Activated CD4-positive, CD25-positive, alpha-beta regulatory T cell (primary cell): ENCODE measurements around the gene TNFSF10.

Source experiments
- DNase-seq, 4 experiments: peaks; one replicate each; lab custom pipeline; 2025; lab: John Stamatoyannopoulos, UW

The TNFSF10 gene

GRCh38 chr3:172516318-172517214, 6.7 kb downstream of the TNFSF10 start:
- peak in 1 of 4 experiments; percentile 2 for DNase-seq

GRCh38 chr3:172515130-172515918, 7.9 kb downstream of the TNFSF10 start:
- no peak for DNase-seq

GRCh38 chr3:172514678-172515077, 8.6 kb downstream of the TNFSF10 start:
- no peak for DNase-seq

- DNase-seq = no peak
These were observed 9.7 kb downstream of the TNFSF10 start for GRCh38 chr3:172513488-172513887.

GRCh38 chr3:172511783-172512762, 11.2 kb downstream of the TNFSF10 start:
- peak in 2 of 4 experiments; percentile 6 to 10 for DNase-seq

GRCh38 chr3:172506094-172506493, 17.1 kb downstream of the TNFSF10 start:
- DNase-seq = no peak

GRCh38 chr3:172501540-172501939, 21.7 kb downstream of the TNFSF10 start:
- DNase-seq = no peak

GRCh38 chr3:172490198-172490669, 33.0 kb downstream of the TNFSF10 start:
- DNase-seq = peak; percentile 51 to 73 (median 56)

GRCh38 chr3:172478116-172478515, 45.1 kb downstream of the TNFSF10 start:
- DNase-seq = no peak

GRCh38 chr3:172476347-172476746, 46.9 kb downstream of the TNFSF10 start:
- DNase-seq = no peak

GRCh38 chr3:172475703-172476102, 47.5 kb downstream of the TNFSF10 start:
- no peak for DNase-seq

- no peak for DNase-seq
These were observed 51.3 kb downstream of the TNFSF10 start for GRCh38 chr3:172471903-172472302.

GRCh38 chr3:172470588-172470987, 52.6 kb downstream of the TNFSF10 start:
- no peak for DNase-seq

GRCh38 chr3:172467170-172467824, 55.9 kb downstream of the TNFSF10 start:
- no peak for DNase-seq

- no peak for DNase-seq
These were observed 56.6 kb downstream of the TNFSF10 start for GRCh38 chr3:172466553-172467130.

GRCh38 chr3:172465281-172465680, 57.9 kb downstream of the TNFSF10 start:
- no peak for DNase-seq

- no peak for DNase-seq
These were observed 58.9 kb downstream of the TNFSF10 start for GRCh38 chr3:172464306-172464705.

- DNase-seq = no peak
These were observed 61.6 kb downstream of the TNFSF10 start for GRCh38 chr3:172461530-172462138.

- no peak for DNase-seq
These were observed 66.8 kb downstream of the TNFSF10 start for GRCh38 chr3:172456404-172456803.
